Activated naive CD8-positive, alpha-beta T cell treated with anti-CD3 and anti-CD28 coated beads, Interleukin-2, amount 50 U/mL, for 16 hours (primary cell): Measurements from ENCODE around the gene ZBTB22.
A peak's percentile ranks its signal among the peaks of the same experiment; 100 is the strongest.
"Not testable (repeated sequence)": the region's sequence is repeated elsewhere in the genome, so short reads cannot be mapped to it uniquely, and the experiment has no call there.

Experiments
- DNase-seq: peaks from one replicate; pipeline ENCODE4 v3.0.0-alpha.2; 2020; ENCODE audit warnings: low read depth, low spot score

The ZBTB22 gene

GRCh38 chr6:33317669-33318425 is at the start of gene ZBTB22:
Gene ZBTB22 (minus strand): TSS chr6:33317744. CDS start chr6:33316916, 828 bp downstream.
- peak; percentile 92 for DNase-seq

GRCh38 chr6:33367009-33367714 is 49.6 kb upstream of the ZBTB22 start:
- DNase-seq: no peak

- not testable (repeated sequence) for DNase-seq
Observed at GRCh38 chr6:33365206-33365971, 47.8 kb upstream of the ZBTB22 start.

- DNase-seq: not testable (repeated sequence)
Observed at GRCh38 chr6:33364475-33365205, 47.1 kb upstream of the ZBTB22 start.

GRCh38 chr6:33363486-33363885 is 45.9 kb upstream of the ZBTB22 start:
- not testable (repeated sequence) for DNase-seq

GRCh38 chr6:33359331-33359730 is 41.8 kb upstream of the ZBTB22 start:
- no peak for DNase-seq

GRCh38 chr6:33357160-33357871 is 39.8 kb upstream of the ZBTB22 start:
- not testable (repeated sequence) for DNase-seq

- no peak for DNase-seq
Observed at GRCh38 chr6:33356295-33356694, 38.8 kb upstream of the ZBTB22 start.

GRCh38 chr6:33355860-33356259 is 38.3 kb upstream of the ZBTB22 start:
- not testable (repeated sequence) for DNase-seq

- DNase-seq: no peak
Observed at GRCh38 chr6:33347816-33348215, 30.3 kb upstream of the ZBTB22 start.

GRCh38 chr6:33346972-33347371 is 29.4 kb upstream of the ZBTB22 start:
- not testable (repeated sequence) for DNase-seq

- peak; percentile 30 for DNase-seq
Observed at GRCh38 chr6:33344701-33345697, 27.5 kb upstream of the ZBTB22 start.

- peak; percentile 3 for DNase-seq
Observed at GRCh38 chr6:33343953-33344611, 26.5 kb upstream of the ZBTB22 start.

GRCh38 chr6:33343606-33343952 is 26.0 kb upstream of the ZBTB22 start:
- not testable (repeated sequence) for DNase-seq

GRCh38 chr6:33339193-33339592 is 21.6 kb upstream of the ZBTB22 start:
- no peak for DNase-seq

- DNase-seq: no peak
Observed at GRCh38 chr6:33336495-33336894, 19.0 kb upstream of the ZBTB22 start.

GRCh38 chr6:33335916-33336315 is 18.4 kb upstream of the ZBTB22 start:
- DNase-seq: no peak

- no peak for DNase-seq
Observed at GRCh38 chr6:33333666-33334065, 16.1 kb upstream of the ZBTB22 start.

GRCh38 chr6:33330736-33331135 is 13.2 kb upstream of the ZBTB22 start:
- no peak for DNase-seq
